HFF-Myc (cell line): ENCODE measurements around the gene C1orf159.

Experiments used
- DNase-seq: peaks from one replicate; pipeline ENCODE4 v3.0.0-alpha.2; 2011; ENCODE audit warnings: low read depth; ENCODE audit errors: extremely low read depth
- H3K4me3 ChIP-seq: replicated peaks from 2 replicates; pipeline ENCODE4 v1.5.1; 2011; ENCODE audit warnings: low read depth, mild to moderate bottlenecking, control low read depth, low read length
- TF ChIP-seq, protein P1 (sequence below): IDR thresholded peaks from 2 replicates; pipeline ENCODE4 v1.5.1; 2012; ENCODE audit warnings: mild to moderate bottlenecking, low read depth, low read length, control low read depth; ENCODE audit errors: missing control alignments

C1orf159 gene

DNA sequence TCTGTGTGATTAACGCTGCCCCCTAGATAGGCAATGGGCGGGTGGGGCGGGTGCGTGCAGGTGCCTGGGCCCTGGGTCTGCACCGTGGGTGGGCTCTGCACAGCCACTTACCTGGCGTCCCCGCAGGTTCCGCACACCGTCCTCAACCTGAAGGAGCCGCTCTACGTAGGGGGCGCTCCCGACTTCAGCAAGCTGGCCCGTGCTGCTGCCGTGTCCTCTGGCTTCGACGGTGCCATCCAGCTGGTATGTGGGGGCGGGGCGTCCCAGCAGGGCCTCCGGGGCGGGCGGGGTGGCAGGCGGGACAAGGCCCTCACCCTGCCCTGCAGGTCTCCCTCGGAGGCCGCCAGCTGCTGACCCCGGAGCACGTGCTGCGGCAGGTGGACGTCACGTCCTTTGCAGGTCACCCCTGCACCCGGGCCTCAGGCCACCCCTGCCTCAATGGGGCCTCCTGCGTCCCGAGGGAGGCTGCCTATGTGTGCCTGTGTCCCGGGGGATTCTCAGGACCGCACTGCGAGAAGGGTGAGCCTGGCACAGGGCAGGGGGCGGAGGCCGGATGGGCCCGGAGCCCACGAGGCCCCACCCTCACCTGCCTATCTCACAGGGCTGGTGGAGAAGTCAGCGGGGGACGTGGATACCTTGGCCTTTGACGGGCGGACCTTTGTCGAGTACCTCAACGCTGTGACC, 64.6 kb downstream of the C1orf159 start:
- TF ChIP-seq, protein P1, sequence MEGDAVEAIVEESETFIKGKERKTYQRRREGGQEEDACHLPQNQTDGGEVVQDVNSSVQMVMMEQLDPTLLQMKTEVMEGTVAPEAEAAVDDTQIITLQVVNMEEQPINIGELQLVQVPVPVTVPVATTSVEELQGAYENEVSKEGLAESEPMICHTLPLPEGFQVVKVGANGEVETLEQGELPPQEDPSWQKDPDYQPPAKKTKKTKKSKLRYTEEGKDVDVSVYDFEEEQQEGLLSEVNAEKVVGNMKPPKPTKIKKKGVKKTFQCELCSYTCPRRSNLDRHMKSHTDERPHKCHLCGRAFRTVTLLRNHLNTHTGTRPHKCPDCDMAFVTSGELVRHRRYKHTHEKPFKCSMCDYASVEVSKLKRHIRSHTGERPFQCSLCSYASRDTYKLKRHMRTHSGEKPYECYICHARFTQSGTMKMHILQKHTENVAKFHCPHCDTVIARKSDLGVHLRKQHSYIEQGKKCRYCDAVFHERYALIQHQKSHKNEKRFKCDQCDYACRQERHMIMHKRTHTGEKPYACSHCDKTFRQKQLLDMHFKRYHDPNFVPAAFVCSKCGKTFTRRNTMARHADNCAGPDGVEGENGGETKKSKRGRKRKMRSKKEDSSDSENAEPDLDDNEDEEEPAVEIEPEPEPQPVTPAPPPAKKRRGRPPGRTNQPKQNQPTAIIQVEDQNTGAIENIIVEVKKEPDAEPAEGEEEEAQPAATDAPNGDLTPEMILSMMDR: no peak
- DNase-seq: no peak
- H3K4me3 ChIP-seq: no peak overlapping the region

DNA sequence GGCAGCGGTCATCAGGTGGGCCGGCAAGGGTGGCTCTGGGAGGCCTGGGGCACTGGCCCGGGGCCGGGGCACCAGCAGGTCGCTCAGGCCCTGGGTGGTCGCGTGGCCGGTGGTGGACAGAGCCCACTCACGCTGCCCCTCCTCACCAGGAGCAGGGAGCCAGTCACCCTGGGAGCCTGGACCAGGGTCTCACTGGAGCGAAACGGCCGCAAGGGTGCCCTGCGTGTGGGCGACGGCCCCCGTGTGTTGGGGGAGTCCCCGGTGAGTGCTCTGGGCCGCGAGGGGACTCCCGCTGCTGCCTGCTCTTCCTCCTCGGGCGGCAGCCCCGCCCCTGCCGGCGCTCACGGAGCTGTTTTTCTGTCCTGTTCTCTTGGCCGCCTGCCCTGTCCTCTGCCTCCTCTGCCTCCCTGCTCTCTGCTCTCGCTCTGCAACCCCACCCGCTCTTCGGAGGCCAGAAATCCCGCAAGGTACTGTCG, 65.3 kb downstream of the C1orf159 start:
- no peak overlapping the region for H3K4me3 ChIP-seq
- no peak for DNase-seq
- TF ChIP-seq, protein P1: no peak

DNA sequence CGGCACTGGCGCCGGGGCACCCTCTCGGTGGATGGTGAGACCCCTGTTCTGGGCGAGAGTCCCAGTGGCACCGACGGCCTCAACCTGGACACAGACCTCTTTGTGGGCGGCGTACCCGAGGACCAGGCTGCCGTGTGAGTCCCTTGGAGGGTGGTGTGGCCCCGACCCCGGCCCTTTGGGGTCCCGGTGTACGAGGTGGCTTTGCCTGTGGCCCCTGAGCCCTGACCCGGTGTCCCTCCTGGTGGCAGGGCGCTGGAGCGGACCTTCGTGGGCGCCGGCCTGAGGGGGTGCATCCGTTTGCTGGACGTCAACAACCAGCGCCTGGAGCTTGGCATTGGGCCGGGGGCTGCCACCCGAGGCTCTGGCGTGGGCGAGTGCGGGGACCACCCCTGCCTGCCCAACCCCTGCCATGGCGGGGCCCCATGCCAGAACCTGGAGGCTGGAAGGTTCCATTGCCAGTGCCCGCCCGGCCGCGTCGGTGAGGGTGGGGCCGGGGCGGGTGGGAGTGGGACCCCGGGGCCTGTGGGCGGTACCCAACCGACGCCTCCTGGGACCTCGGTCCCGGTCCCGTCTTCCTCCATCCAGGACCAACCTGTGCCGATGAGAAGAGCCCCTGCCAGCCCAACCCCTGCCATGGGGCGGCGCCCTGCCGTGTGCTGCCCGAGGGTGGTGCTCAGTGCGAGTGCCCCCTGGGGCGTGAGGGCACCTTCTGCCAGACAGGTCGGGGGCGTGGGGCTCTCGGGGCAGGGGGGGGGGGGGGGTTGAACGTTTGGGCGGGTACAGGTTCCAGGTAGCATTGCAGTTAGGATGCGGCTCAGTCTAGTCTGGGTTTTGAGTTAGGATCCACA, 66.3 kb downstream of the C1orf159 start:
- no peak for DNase-seq
- no peak overlapping the region for H3K4me3 ChIP-seq
- TF ChIP-seq, protein P1: no peak

DNA sequence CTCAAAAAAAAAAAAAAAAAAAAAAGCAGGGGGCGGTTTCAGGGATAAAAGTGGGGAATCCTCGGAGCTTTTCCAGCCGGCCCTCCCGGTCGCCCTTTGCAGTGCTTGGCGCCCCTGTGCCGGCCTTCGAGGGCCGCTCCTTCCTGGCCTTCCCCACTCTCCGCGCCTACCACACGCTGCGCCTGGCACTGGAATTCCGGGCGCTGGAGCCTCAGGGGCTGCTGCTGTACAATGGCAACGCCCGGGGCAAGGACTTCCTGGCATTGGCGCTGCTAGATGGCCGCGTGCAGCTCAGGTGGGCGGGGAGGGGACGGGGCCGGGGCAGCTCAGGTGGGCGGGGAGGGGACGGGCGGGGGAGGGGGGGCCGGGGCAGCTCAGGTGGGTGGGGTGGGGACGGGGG, 67.1 kb downstream of the C1orf159 start:
- no peak overlapping the region for H3K4me3 ChIP-seq
- no peak for DNase-seq
- TF ChIP-seq, protein P1: no peak

DNA sequence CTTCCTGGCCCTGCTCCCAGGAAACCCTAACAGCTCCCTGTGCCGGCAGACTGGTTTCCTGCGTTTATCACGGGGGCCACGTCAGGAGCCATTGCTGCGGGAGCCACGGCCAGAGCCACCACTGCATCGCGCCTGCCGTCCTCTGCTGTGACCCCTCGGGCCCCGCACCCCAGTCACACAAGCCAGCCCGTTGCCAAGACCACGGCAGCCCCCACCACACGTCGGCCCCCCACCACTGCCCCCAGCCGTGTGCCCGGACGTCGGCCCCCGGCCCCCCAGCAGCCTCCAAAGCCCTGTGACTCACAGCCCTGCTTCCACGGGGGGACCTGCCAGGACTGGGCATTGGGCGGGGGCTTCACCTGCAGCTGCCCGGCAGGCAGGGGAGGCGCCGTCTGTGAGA, 67.9 kb downstream of the C1orf159 start:
- no peak overlapping the region for H3K4me3 ChIP-seq
- TF ChIP-seq, protein P1: no peak
- DNase-seq: no peak

DNA sequence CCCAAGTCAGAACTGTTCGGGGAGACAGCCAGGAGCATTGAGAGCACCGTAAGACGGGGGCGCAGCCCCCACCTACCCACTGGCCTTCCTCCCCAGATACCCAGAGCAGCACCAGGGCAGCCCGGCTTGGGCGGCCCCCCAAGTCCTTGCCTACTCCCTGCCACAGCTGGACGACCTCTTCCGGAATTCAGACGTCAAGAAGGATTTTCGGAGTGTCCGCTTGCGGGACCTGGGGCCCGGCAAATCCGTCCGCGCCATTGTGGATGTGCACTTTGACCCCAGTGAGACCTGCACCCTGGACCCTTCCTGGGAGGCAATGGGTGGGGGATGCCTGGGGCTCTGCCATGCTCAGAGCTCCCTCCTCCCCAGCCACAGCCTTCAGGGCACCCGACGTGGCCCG, 68.5 kb downstream of the C1orf159 start:
- DNase-seq: no peak
- H3K4me3 ChIP-seq: no peak overlapping the region
- TF ChIP-seq, protein P1: no peak
